Stimulated activated CD8-positive, alpha-beta memory T cell treated with anti-CD3 and anti-CD28 coated beads, Interleukin-12 subunit alpha, Interleukin-12 subunit beta, amount 100 ng/mL, for 24 hours (primary cell): ENCODE results near the gene LDLRAP1.

Source experiments
- DNase-seq: peaks from one replicate; pipeline ENCODE4 v3.0.0-alpha.2; 2020; ENCODE audit errors: extremely low read depth

LDLRAP1 gene

GRCh38 chr1:25562101-25562927 lies 18.9 kb downstream of the LDLRAP1 start:
- no peak for DNase-seq

GRCh38 chr1:25562928-25563283 lies 19.5 kb downstream of the LDLRAP1 start:
- DNase-seq = no peak

- no peak for DNase-seq
These were observed 20.2 kb downstream of the LDLRAP1 start for GRCh38 chr1:25563330-25564215.

GRCh38 chr1:25564777-25565574 lies 21.6 kb downstream of the LDLRAP1 start:
- no peak for DNase-seq

GRCh38 chr1:25565626-25566025 lies 22.2 kb downstream of the LDLRAP1 start:
- DNase-seq = no peak

- DNase-seq = no peak
These were observed 22.8 kb downstream of the LDLRAP1 start for GRCh38 chr1:25566176-25566729.

GRCh38 chr1:25566730-25567341 lies 23.4 kb downstream of the LDLRAP1 start:
- DNase-seq = no peak

- DNase-seq = no peak
These were observed 24.3 kb downstream of the LDLRAP1 start for GRCh38 chr1:25567710-25568089.

- DNase-seq = no peak
These were observed 24.9 kb downstream of the LDLRAP1 start for GRCh38 chr1:25568090-25568833.

GRCh38 chr1:25568834-25569596 lies 25.6 kb downstream of the LDLRAP1 start:
- DNase-seq = no peak

- no peak for DNase-seq
These were observed 26.4 kb downstream of the LDLRAP1 start for GRCh38 chr1:25569597-25570396.

GRCh38 chr1:25570798-25571521 lies 27.6 kb downstream of the LDLRAP1 start:
- DNase-seq = no peak

GRCh38 chr1:25571522-25571970 lies 28.1 kb downstream of the LDLRAP1 start:
- DNase-seq = no peak

GRCh38 chr1:25572107-25572506 lies 28.7 kb downstream of the LDLRAP1 start:
- DNase-seq = no peak

- no peak for DNase-seq
These were observed 29.5 kb downstream of the LDLRAP1 start for GRCh38 chr1:25572708-25573590.

- DNase-seq = no peak
These were observed 30.2 kb downstream of the LDLRAP1 start for GRCh38 chr1:25573591-25573930.

GRCh38 chr1:25573961-25574360 lies 30.6 kb downstream of the LDLRAP1 start:
- no peak for DNase-seq
